Ovary (tissue), 9 donors: Measurements from ENCODE around the gene AHCTF1. TPM values are rescaled to one million over a fixed set of nuclear protein-coding genes. Genes with fewer than 3 reads are reported as not detected.
"Not testable (repeated sequence)": the region's sequence is repeated elsewhere in the genome, so short reads cannot be mapped to it uniquely, and the experiment has no call there.

ENCODE experiments used
- DNase-seq, 5 donors: peaks; one replicate each; pipeline ENCODE4 v3.0.0-alpha.2; 2019 to 2020
- H3K27ac ChIP-seq, 2 donors: fragments of 200-600 bp; one replicate each; pipeline versions ENCODE4 v1.5.1 to v1.8.0; 2019 to 2022
- H3K27me3 ChIP-seq: fragments of 200-600 bp; one replicate; pipeline ENCODE4 v1.8.0; 2022
- H3K36me3 ChIP-seq: fragments of 200-600 bp; sonication (generic); one replicate; pipeline ENCODE4 v1.5.1; 2019
- H3K4me1 ChIP-seq: one replicate; pipeline ENCODE4 v1.8.1; 2013; ENCODE audit warnings: mild to moderate bottlenecking, moderate library complexity; ENCODE audit not compliant: insufficient read depth
- H3K4me3 ChIP-seq: fragments of 200-600 bp; sonication (generic); one replicate; pipeline ENCODE4 v1.5.1; 2017
- H3K9me3 ChIP-seq, 2 donors: fragments of 200-600 bp in 1 of 2; sonication (generic) in 1 of 2; one replicate each; pipeline versions ENCODE4 v1.5.1 to v1.8.1; 2013 to 2019; ENCODE audit warnings: mild to moderate bottlenecking in 1 of 2, moderate library complexity in 1 of 2
- EP300 ChIP-seq: sonication (generic); formaldehyde crosslinking; IDR thresholded peaks from one replicate; pipeline ENCODE4 v1.6.1; 2017; ENCODE audit warnings: antibody characterized with exemption
- POLR2A ChIP-seq: fragments of 450-650 bp; IDR thresholded peaks from one replicate; pipeline ENCODE4 v1.6.1; 2017; ENCODE audit warnings: antibody characterized with exemption, mild to moderate bottlenecking, moderate library complexity
- WGBS, 3 donors: extraction: QIAGEN DNeasy Blood & Tissue Kit in 1 of 3; methylation state at CpG; one replicate each; pipeline versions ENCODE4 v1.1.5 to v1.1.7; 2013 to 2017; 5-methylcytosine and 5-hydroxymethylcytosine counted together
- intact Hi-C, 4 donors: fragments of 100-400 bp; cut with DNase I; formaldehyde crosslinking; loops; one replicate each; pipeline versions ENCODE4 v1.11.0 to v1.15.1; 2022 to 2023
- polyA plus RNA-seq, 2 donors: library from polyadenylated mRNA; stranded (reverse); fragments of 200-250 nt in 1 of 2; fragments of 350-450 nt in 1 of 2; fragmentation: Illumina TruSeq in 1 of 2; extraction: RNeasy Lipid Tissue Mini Kit (QIAGEN cat#74804) in 1 of 2; gene quantifications; one replicate each; pipeline ENCODE4 v1.2.3, GENCODE V29; 2013 to 2014
- total RNA-seq, 7 donors: library from RNA; depleted of rRNA in 2 of 7; stranded (reverse); fragments of >200 nt in 2 of 7; fragmentation: NEBNext Ultra II Directional in 3 of 7; extraction: Animal tissue kit (Norgen Biotek cat#: 25700) in 3 of 7; gene quantifications; one replicate each; pipeline versions ENCODE4 v1.1.0 to v1.2.4, GENCODE V29; 2016 to 2023
- TF ChIP-seq, protein P1 (sequence below), 3 donors: fragments of 450-650 bp in 2 of 3; fragments of 200-600 bp in 1 of 3; IDR thresholded peaks; one replicate each; pipeline versions ENCODE4 v1.5.1 to v1.8.0; 2016 to 2022; ENCODE audit warnings: antibody characterized with exemption in 3 of 3, mild to moderate bottlenecking in 1 of 3
- donor health status: DM: no; HTN: no; CAD: no; lungs with moderate emphysema.
- donor health status: DM: no; HTN: no; CAD: no.
- donor health status: Bipolar disorder and iron deficiency.
- donor health status: DM: yes; HTN: yes; CAD: no.
- donor health status: DM: no; HTN: no; CAD: no.
- donor health status: DM: yes; HTN: yes; CAD: no.

Gene AHCTF1
- total and polyA plus RNA-seq, 9 donors, result 18.8 to 60.4 (median 47.2) TPM

DNA sequence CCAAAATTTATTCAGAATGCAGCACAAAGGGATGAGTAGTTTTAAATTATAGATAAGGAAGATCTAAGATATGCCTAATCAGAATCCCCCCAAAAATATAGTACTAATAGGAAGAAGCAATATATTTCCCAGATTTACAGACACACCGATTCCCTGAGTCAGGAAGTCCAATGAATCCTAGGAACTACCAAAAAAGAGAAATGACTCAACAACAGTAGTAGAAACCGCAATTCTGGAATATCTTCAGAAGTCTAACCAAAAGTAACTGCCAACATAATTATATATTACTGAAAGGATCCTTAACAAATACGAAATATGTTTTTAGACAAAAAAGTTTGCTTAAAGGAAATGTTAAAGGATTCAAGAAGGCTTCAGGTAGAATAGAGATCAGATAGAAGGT, 10.3 kb downstream of the AHCTF1 start:
- no peak overlapping the region for H3K4me3 ChIP-seq
- intact Hi-C loops, result no loop called here
- no peak for TF ChIP-seq EP300
- TF ChIP-seq POLR2A, result no peak
- TF ChIP-seq, protein P1, sequence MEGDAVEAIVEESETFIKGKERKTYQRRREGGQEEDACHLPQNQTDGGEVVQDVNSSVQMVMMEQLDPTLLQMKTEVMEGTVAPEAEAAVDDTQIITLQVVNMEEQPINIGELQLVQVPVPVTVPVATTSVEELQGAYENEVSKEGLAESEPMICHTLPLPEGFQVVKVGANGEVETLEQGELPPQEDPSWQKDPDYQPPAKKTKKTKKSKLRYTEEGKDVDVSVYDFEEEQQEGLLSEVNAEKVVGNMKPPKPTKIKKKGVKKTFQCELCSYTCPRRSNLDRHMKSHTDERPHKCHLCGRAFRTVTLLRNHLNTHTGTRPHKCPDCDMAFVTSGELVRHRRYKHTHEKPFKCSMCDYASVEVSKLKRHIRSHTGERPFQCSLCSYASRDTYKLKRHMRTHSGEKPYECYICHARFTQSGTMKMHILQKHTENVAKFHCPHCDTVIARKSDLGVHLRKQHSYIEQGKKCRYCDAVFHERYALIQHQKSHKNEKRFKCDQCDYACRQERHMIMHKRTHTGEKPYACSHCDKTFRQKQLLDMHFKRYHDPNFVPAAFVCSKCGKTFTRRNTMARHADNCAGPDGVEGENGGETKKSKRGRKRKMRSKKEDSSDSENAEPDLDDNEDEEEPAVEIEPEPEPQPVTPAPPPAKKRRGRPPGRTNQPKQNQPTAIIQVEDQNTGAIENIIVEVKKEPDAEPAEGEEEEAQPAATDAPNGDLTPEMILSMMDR (IDR thresholded peaks at IDR 0.05), result no peak

DNA sequence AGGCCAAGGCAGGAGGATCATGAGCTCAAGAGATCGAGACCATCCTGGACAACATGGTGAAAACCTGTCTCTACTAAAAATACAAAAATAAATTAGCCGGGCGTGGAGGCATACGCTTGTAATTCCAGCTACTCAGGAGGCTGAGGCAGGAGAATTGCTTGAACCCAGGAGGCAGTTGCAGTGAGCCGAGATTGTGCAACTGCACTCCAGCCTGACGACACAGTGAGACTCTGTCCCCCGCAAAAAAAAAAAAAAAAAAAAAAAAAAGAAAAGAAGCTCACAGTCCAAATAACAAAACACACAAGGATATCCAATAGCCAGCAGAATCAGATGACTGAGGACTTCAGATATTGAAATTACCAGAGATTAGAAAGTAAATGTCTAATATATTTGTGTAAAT, 11.8 kb downstream of the AHCTF1 start:
- no peak overlapping the region for H3K27ac ChIP-seq

More for the DNA sequence above, 10.3 kb downstream of the AHCTF1 start:
- Histone ChIP-seq H3K4me1 (peaks cover 10% of the 10 kb centered on the region), H3K27ac (no peak overlapping the region), H3K27me3 (no peaks in the 10 kb centered on the region), H3K36me3 (no peaks in the 10 kb centered on the region), H3K9me3 (no peaks in the 10 kb centered on the region)
- DNase-seq, result no peak
- WGBS, 3 donors, result 49 to 63% (median 52%) methylated on average over 3 of the region's 3 CpGs

DNA sequence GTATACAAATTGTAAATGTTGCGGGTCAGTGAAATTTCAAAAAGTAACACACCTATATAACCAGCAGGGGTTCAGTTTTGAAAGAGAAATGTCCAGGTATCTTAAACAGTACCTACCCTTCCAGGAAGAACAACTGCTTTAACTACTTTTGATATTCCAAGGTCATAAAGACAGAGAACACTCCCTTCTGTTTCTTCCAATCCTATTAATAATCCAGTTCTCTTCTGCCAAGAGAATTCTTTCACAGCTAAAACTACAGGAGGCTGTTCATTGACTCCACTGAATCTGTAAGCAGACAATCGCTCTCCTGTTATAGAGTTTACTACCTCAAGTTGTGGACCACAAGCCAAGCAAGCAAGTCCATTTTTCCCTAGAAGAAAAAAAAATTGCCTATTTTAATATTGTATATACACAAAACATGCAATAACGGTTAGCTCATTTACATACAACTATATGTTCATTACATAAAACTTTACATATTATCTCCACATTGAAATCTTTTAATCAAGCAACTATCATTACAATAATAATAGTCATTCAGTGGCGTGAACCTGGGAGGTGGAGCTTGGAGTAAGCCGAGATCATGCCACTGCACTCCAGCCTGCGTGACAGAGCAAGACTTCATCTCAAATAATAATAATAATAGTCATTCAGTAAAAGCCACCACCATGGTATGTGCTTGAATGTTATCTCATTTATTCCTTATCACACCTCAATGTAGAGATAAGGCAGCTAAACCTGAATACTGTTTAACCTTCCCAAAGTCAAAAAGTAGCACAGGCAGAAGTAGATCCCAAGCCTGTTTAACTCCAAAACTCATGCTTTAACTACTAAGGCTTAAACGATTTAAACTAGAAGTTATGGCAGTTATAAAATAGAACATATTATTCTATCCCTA, 15.5 kb downstream of the AHCTF1 start:
- H3K27ac ChIP-seq, H3K4me3 ChIP-seq, H3K4me1 ChIP-seq, H3K36me3 ChIP-seq, DNase-seq, H3K27me3 ChIP-seq, H3K9me3 ChIP-seq: not testable (repeated sequence)
- WGBS, 3 donors, result 80 to 89% (median 84%) methylated on average over 7 of the region's 7 CpGs
- intact Hi-C loops, result loop anchor here in 1 of 4 donors (5.0 kb wide), 1 partner anchor 46 kb away; no protein-coding TSS in a partner anchor

More for the DNA sequence above, 11.8 kb downstream of the AHCTF1 start:
- TF ChIP-seq, protein P1 (IDR thresholded peaks at IDR 0.05), result no peak
- TF ChIP-seq POLR2A (no peak), EP300 (no peak)
- 88 to 97% (median 92%) methylated on average over 7 of the region's 7 CpGs for WGBS, 3 donors
- Histone ChIP-seq H3K36me3 (no peaks in the 10 kb centered on the region), H3K27me3 (no peaks in the 10 kb centered on the region), H3K4me1 (peaks cover 6% of the 10 kb centered on the region), H3K9me3 (no peaks in the 10 kb centered on the region), H3K4me3 (no peak overlapping the region)
- DNase-seq, result no peak
- intact Hi-C loops, result loop anchor here in 1 of 4 donors (5.0 kb wide), 1 partner anchor 42 kb away; no protein-coding TSS in a partner anchor

DNA sequence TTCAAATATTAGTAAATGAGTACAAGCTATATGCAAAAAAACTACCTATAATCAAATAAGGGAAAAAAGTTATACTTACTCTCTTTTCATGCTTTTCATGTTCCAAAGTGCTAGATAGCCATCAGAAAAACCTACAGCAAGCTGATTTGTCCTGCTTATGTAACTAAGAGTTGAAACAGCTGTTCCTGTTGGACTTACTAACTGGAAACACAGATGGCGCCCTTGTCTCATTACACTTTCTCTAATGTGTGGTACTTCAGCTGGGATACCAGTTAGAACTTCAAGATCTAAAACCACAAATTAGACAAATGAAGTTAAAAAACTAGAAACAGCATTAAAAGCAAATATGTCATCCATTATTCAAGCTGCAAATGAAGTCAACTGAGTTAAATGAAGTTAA, 24.3 kb downstream of the AHCTF1 start:
- Histone ChIP-seq H3K9me3 (no peaks in the 10 kb centered on the region), H3K4me3 (no peak overlapping the region), H3K4me1 (no peaks in the 10 kb centered on the region), H3K27me3 (no peaks in the 10 kb centered on the region), H3K36me3 (no peaks in the 10 kb centered on the region), H3K27ac (no peak overlapping the region)
- TF ChIP-seq POLR2A (no peak), EP300 (no peak)
- TF ChIP-seq, protein P1 (IDR thresholded peaks at IDR 0.05), result peak in 1 of 3 donors; percentile 13
- DNase-seq, result peak in 1 of 5 donors; percentile 35
- 49 to 62% (median 59%) methylated on average over 1 of the region's 1 CpG for WGBS, 3 donors
- intact Hi-C loops, result loop anchor here in 1 of 4 donors (10.0 kb wide), 1 partner anchor 73 kb away; no protein-coding TSS in a partner anchor

DNA sequence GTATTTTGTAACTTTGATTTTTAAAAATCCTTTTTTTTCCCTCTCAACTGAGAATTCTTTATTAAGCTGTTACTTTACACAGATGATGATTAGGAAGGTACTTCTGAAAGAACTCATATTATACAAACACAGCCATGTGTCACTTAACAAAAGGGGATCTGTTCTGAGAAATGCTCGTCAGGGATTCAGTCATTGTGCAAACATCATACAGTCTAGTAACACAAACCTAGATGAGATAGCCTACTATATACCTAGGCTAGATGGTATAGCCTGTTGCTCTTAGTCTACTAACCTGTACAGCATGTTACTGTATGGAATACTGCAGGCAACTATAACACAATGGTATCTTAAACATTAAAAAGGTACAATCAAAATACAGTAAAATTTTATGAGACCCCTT, 24.9 kb downstream of the AHCTF1 start:
- no peak overlapping the region for H3K27ac ChIP-seq
- H3K9me3 ChIP-seq, result no peaks in the 10 kb centered on the region
- H3K4me1 ChIP-seq, result no peaks in the 10 kb centered on the region
- DNase-seq, result no peak
- intact Hi-C loops, result loop anchor here in 1 of 4 donors (10.0 kb wide), 1 partner anchor 72 kb away; no protein-coding TSS in a partner anchor
- TF ChIP-seq POLR2A, result no peak
- no peak for TF ChIP-seq EP300
- 82 to 91% (median 89%) methylated on average over 1 of the region's 1 CpG for WGBS, 3 donors
- H3K27me3 ChIP-seq, result no peaks in the 10 kb centered on the region
- no peak overlapping the region for H3K4me3 ChIP-seq
- H3K36me3 ChIP-seq, result no peaks in the 10 kb centered on the region
